DND-41 (cell line): ENCODE measurements around the gene SEC24C.

Experiments
- ATAC-seq: fragments of 200-7000 bp; cut with Tn5 transposase; 3 replicates; pipeline ENCODE4 v1.9.1; 2021; ENCODE audit warnings: low read depth; ENCODE audit not compliant: insufficient read depth
- DNase-seq: peaks from one replicate; pipeline ENCODE4 v3.0.0-alpha.2; 2020
- H2AFZ ChIP-seq: 2 replicates; pipeline ENCODE4 v1.6.0; 2012; ENCODE audit warnings: low read depth, low read length
- H3K27ac ChIP-seq: 2 replicates; pipeline ENCODE4 v1.5.1; 2012; ENCODE audit warnings: low read length, inconsistent platforms
- H3K27me3 ChIP-seq: fragments of 200-600 bp; sonication (generic); 2 replicates; pipeline ENCODE4 v1.6.0; 2012; ENCODE audit warnings: low read length, mild to moderate bottlenecking, inconsistent platforms; ENCODE audit not compliant: insufficient read depth, poor library complexity
- H3K36me3 ChIP-seq: 2 replicates; pipeline ENCODE4 v1.5.1; 2012; ENCODE audit warnings: low read length, inconsistent platforms; ENCODE audit not compliant: insufficient read depth
- H3K4me1 ChIP-seq: 2 replicates; pipeline ENCODE4 v1.5.1; 2012; ENCODE audit warnings: mild to moderate bottlenecking, low read length; ENCODE audit not compliant: insufficient read depth
- H3K4me2 ChIP-seq: 2 replicates; pipeline ENCODE4 v1.6.0; 2012; ENCODE audit warnings: mild to moderate bottlenecking, moderate library complexity, low read length, inconsistent platforms; ENCODE audit not compliant: insufficient read depth
- H3K4me3 ChIP-seq, 2 experiments: fragments of 200-600 bp in 1 of 2; shearing (Covaris generic) in 1 of 2; 2 replicates each; pipeline ENCODE4 v1.5.1; 2012 to 2016; ENCODE audit warnings: inconsistent platforms in 2 of 2, low read length in 2 of 2, mild to moderate bottlenecking in 2 of 2, low read depth in 1 of 2, moderate library complexity in 1 of 2
- H3K79me2 ChIP-seq: 2 replicates; pipeline ENCODE4 v1.6.0; 2012; ENCODE audit warnings: low read length, inconsistent platforms; ENCODE audit not compliant: insufficient read depth
- H3K9ac ChIP-seq: 2 replicates; pipeline ENCODE4 v1.6.0; 2012; ENCODE audit warnings: low read depth, mild to moderate bottlenecking, inconsistent platforms, low read length, moderate library complexity
- H3K9me3 ChIP-seq: 2 replicates; pipeline ENCODE4 v1.5.1; 2012; ENCODE audit warnings: low read length, moderate library complexity, mild to moderate bottlenecking, inconsistent platforms; ENCODE audit not compliant: insufficient read depth, severe bottlenecking
- H4K20me1 ChIP-seq: 2 replicates; pipeline ENCODE4 v1.6.0; 2012; ENCODE audit warnings: low read length; ENCODE audit not compliant: insufficient read depth
- CTCF ChIP-seq: IDR thresholded peaks from 2 replicates; pipeline ENCODE4 v1.5.1; 2012; ENCODE audit warnings: borderline replicate concordance, low read length, moderate library complexity, mild to moderate bottlenecking; ENCODE audit not compliant: poor library complexity, severe bottlenecking; ENCODE audit errors: extremely low read depth
- EZH2 ChIP-seq: IDR thresholded peaks from 3 replicates; pipeline ENCODE4 v1.6.1; 2012; ENCODE audit warnings: borderline replicate concordance, low read depth, mild to moderate bottlenecking, moderate library complexity, low read length, inconsistent platforms; ENCODE audit not compliant: severe bottlenecking

Gene SEC24C

GRCh38 chr10:73806176-73806950 is 62.2 kb downstream of the SEC24C start:
- no peak overlapping the region for H3K9ac ChIP-seq
- TF ChIP-seq EZH2: no peak
- no peak for TF ChIP-seq CTCF
- peaks cover 38% of the 10 kb centered on the region for H3K79me2 ChIP-seq
- H2AFZ ChIP-seq: no peak overlapping the region
- H3K4me1 ChIP-seq: peaks cover 40% of the 10 kb centered on the region
- no peak overlapping the region for H3K4me2 ChIP-seq
- no peak overlapping the region for H3K4me3 ChIP-seq
- H3K9me3 ChIP-seq: no peaks in the 10 kb centered on the region
- no peak overlapping the region for H3K27ac ChIP-seq
- H4K20me1 ChIP-seq: peaks cover 34% of the 10 kb centered on the region
- no peak for DNase-seq
- ATAC-seq: no peak
- H3K27me3 ChIP-seq: no peaks in the 10 kb centered on the region
- peaks cover 83% of the 10 kb centered on the region for H3K36me3 ChIP-seq

GRCh38 chr10:73807471-73807870 is 63.3 kb downstream of the SEC24C start:
- DNase-seq: no peak
- no peak for TF ChIP-seq CTCF
- no peak for TF ChIP-seq EZH2
- ATAC-seq: no peak
- Histone ChIP-seq H3K27me3 (no peaks in the 10 kb centered on the region), H3K4me3 (no peak overlapping the region), H4K20me1 (peaks cover 33% of the 10 kb centered on the region), H3K4me2 (peak overlapping the region; percentile 27; the same call in 1 of the 2 replicates), H2AFZ (no peak overlapping the region), H3K4me1 (peaks cover 44% of the 10 kb centered on the region), H3K9me3 (no peaks in the 10 kb centered on the region), H3K36me3 (peaks cover 72% of the 10 kb centered on the region), H3K27ac (no peak overlapping the region), H3K9ac (no peak overlapping the region), H3K79me2 (peaks cover 39% of the 10 kb centered on the region)

- Histone ChIP-seq H2AFZ (no peak overlapping the region), H3K9me3 (no peaks in the 10 kb centered on the region), H3K9ac (no peak overlapping the region), H4K20me1 (peaks cover 28% of the 10 kb centered on the region), H3K27ac (no peak overlapping the region), H3K4me3 (no peak overlapping the region), H3K4me2 (no peak overlapping the region; the same call in 1 of the 2 replicates), H3K4me1 (peaks cover 45% of the 10 kb centered on the region), H3K36me3 (peaks cover 71% of the 10 kb centered on the region), H3K79me2 (peaks cover 39% of the 10 kb centered on the region), H3K27me3 (no peaks in the 10 kb centered on the region)
- no peak for TF ChIP-seq EZH2
- DNase-seq: no peak
- no peak for ATAC-seq
Measured at GRCh38 chr10:73808021-73808815, 64.0 kb downstream of the SEC24C start.
